Hematopoietic multipotent progenitor cell treated with erythropoietin and hydrocortisone succinate and interleukin-3 and kit ligand, for 15 days (in vitro differentiated cells): ENCODE data around the gene HFE.
A peak's percentile ranks its signal among the peaks of the same experiment; 100 is the strongest.
"Not testable (repeated sequence)": the region's sequence is repeated elsewhere in the genome, so short reads cannot be mapped to it uniquely, and the experiment has no call there.

Experiments used
- DNase-seq: peaks from one replicate; pipeline ENCODE4 v3.0.0-alpha.2; 2015; ENCODE audit warnings: low spot score

Gene HFE, protein sequence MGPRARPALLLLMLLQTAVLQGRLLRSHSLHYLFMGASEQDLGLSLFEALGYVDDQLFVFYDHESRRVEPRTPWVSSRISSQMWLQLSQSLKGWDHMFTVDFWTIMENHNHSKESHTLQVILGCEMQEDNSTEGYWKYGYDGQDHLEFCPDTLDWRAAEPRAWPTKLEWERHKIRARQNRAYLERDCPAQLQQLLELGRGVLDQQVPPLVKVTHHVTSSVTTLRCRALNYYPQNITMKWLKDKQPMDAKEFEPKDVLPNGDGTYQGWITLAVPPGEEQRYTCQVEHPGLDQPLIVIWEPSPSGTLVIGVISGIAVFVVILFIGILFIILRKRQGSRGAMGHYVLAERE

DNA sequence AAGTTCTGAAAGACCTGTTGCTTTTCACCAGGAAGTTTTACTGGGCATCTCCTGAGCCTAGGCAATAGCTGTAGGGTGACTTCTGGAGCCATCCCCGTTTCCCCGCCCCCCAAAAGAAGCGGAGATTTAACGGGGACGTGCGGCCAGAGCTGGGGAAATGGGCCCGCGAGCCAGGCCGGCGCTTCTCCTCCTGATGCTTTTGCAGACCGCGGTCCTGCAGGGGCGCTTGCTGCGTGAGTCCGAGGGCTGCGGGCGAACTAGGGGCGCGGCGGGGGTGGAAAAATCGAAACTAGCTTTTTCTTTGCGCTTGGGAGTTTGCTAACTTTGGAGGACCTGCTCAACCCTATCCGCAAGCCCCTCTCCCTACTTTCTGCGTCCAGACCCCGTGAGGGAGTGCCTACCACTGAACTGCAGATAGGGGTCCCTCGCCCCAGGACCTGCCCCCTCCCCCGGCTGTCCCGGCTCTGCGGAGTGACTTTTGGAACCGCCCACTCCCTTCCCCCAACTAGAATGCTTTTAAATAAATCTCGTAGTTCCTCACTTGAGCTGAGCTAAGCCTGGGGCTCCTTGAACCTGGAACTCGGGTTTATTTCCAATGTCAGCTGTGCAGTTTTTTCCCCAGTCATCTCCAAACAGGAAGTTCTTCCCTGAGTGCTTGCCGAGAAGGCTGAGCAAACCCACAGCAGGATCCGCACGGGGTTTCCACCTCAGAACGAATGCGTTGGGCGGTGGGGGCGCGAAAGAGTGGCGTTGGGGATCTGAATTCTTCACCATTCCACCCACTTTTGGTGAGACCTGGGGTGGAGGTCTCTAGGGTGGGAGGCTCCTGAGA, at the start of gene HFE:
Gene HFE (plus strand): TSS at position 146 of the 832 bp plus-strand sequence. CDS start 12 bp downstream, at position 158.
- DNase-seq, result no peak

DNA sequence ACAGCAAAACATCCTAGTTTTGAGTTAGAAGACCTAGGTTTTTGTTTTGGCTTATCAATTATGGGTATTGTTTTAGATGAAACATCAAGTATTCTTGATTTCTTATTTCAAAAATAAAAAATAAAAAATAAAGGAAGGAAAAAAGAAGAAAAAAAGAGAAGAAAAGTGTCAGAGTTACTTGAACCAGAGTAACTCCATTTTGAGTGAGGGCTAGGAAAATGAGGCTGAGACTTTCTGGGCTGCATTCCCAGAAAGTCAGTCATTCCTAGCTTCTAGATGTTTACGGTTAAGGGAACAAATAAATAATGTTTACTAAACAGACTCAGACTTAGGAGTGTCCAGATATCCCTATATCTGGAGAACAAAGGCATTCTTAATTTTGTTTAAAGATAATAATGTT, 45.3 kb upstream of the HFE start:
- no peak for DNase-seq

DNA sequence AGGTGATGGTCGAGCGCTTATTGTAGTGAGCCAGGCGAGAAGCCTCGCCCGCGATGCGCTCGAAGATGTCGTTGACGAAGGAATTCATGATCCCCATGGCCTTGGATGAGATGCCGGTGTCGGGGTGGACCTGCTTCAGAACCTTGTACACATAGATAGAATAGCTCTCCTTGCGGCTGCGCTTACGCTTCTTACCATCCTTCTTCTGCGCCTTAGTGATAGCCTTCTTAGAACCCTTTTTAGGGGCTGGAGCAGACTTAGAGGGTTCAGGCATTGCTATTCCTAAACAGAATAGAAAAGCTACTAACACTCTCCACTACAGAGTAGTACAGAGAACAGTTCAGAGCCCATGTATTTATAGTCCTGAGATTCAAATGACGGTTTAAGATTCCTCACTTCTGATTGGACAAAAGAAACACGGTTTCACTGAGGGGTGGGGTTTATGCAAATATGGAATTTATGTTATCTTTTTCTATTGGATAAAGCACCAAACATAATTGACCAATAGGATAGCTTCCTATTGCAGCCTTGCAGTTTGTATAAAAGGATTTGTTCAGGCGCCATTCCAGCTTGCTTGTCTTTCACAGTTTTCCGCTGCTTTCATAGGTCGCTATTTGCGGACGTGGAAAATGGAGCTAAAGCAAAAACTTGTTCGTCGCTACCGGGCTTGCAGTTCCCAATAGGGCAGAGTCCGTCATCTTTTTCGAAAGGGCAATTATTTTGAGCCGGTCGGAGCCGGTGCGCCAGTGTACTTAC, 43.7 kb upstream of the HFE start:
- DNase-seq, result peak; percentile 99

DNA sequence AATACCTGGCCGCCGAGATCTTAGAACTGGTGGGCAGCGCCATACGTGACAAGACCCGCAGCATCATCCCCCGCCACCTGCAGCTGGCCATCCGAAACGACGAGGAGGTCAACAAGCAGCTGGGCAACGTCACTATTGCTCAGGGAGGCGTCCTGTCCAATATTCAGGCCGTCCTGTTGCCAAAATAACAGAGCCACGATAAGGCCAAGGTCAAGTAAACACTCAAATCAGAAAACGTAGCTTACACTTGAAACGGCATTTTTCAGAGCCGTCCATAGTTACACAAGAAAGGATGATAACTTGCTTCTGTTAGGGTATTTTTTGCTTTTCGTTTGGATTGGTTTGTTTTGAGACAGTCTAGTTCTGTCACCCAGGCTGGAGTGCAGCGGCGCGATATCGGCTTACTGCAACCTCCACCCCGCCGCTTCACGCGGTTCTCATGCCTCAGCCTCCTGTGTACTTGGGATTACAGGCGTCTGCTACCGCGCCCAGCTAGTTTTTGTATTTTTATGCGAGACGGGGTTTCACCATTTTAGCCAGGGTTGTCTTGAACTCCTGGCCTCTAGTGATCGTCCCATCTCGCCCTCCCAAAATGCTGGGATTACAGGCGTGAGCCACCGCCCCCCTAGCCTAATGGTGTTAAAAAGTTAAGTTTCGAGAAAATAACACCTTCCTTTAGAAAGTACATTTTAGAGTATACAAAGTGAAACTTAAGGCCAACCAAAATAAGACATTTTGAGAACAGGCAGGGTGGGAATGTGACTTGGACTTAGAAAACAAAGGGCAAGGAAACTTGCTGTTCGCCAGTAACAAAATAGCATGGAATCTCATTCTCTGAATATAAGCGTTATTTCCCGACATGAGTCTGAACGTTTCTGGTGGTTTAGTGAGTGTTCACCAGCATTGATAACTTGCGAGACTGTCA, 42.8 kb upstream of the HFE start:
- DNase-seq, result peak; percentile 74

DNA sequence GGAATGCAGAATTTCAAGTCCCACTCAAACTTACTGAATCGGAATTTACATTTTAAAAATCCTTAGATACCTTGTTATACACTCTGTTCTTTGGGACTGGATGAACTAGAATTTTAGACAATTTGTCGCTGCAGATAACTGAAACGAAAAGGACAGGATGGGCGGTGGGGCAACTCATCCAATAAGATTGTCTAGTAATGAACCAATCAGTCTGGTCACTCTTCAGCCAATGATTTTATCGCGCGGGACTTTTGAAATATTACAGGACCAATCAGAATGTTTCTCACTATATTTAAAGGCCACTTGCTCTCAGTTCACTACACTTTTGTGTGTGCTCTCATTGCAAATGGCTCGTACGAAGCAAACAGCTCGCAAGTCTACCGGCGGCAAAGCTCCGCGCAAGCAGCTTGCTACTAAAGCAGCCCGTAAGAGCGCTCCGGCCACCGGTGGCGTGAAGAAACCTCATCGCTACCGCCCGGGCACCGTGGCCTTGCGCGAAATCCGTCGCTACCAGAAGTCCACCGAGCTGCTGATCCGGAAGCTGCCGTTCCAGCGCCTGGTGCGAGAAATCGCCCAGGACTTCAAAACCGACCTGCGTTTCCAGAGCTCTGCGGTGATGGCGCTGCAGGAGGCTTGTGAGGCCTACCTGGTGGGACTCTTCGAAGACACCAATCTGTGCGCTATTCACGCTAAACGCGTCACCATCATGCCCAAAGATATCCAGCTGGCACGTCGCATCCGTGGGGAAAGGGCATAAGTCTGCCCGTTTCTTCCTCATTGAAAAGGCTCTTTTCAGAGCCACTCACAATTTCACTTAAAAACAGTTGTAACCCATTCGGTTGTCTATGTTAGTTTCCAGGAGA, 41.9 kb upstream of the HFE start:
- peak; percentile 96 for DNase-seq

DNA sequence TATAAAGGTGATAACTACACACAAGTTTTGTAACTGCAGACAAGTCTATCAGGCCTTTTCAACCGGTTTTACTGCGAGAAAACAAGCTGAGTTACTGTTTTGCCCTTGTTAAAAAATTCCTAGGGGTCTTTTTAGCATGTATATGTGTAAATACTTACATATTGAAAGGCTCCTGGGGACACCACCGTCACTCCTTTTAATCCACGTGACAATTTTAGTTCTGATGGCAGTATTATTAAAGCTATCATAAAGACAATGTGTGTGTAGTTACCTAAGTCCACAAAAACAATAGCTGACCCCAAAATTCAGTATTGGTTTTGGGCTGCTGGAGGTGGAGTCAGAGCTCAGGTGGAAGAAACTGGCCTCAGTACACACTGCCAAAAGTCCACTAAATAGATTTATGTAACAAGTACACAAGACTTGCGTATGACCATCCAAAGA, 41.3 kb upstream of the HFE start:
- no peak for DNase-seq

DNA sequence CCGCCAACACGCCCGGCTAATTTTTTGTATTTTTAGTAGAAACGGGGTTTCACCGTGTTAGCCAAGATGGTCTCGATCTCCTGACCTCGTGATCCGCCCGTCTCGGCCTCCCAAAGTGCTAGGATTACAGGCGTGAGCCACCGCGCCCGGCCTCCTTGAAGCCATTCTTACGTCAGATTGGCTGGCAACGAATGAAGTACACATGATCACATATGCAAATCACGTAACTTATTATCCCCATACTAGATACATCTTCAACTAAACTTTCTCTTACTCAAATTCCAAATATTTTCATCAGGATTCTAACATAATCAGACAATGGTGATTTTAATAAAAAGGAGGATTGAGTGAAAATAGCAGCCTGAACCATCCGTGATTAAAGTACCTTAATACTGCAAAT, 39.9 kb upstream of the HFE start:
- DNase-seq, result not testable (repeated sequence)

DNA sequence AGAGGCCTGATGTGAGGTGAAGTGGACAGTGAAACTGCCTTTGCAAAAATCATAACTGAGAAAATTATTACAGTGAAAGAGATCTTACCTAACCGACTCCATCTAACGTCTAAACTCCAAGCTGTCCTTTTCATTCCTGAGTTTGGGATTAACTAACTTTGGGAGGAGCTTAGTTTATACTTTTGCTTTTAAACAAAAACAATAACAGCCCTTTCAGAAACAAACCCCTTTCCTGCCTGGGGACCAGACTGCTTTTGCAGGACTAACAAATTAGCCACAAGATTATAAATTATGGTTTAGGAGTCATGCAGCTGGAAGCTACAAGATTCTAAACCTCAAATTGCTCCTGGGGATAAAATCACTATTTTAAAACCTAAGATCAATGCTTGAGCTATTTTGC, 38.6 kb upstream of the HFE start:
- no peak for DNase-seq

DNA sequence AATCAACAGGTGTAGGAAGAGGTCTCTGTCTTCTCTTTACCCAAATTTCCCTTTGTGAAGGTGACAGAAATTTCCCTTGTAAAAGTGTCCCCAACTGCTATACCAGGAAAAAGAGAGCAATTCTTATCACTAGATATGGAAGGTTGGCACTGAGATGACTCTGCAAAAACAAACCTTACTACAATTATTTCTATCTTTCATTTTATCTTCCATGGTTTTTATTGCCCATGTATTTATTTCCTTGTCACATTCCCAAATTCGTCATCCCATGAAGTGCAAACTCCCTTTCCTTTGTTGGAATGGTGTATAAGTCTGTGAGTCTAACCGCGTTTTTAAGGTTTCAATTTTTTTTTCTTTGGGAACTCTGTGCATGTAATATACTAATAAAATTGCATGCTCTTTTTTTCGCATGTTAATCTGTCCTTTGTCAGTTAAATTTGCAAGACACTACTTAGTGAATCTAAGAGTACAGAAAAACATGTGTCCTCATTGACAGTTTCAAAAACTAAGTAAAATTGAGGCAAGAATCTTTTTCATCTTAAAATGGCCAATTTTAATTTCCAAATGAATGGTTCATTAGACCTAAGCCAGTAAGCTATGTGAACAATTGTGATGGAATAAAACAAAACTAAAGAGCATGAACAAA, 35.4 kb upstream of the HFE start:
- peak; percentile 45 for DNase-seq

DNA sequence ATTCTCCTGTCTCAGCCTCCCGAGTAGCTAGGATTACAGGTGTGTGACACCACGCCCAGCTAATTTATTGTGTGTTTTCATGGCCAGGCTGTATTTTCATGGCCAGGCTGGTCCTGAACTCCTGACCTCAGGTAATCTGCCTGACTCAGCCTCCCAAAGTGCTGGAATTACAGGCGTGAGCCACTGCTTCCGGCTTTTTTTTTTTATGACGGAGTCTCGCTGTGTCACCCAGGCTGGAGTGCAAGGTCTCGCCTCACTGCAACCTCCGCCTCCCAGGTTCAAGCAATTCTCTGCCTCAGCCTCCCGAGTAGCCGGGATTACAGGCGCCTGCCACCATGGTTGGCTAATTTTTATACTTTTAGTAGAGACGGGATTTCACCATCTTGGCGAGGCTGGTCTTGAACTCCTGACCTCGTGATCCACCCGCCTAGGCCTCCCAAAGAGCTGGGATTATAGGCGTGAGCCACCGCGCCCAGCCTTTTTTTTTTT, 34.4 kb upstream of the HFE start:
- DNase-seq, result not testable (repeated sequence)

DNA sequence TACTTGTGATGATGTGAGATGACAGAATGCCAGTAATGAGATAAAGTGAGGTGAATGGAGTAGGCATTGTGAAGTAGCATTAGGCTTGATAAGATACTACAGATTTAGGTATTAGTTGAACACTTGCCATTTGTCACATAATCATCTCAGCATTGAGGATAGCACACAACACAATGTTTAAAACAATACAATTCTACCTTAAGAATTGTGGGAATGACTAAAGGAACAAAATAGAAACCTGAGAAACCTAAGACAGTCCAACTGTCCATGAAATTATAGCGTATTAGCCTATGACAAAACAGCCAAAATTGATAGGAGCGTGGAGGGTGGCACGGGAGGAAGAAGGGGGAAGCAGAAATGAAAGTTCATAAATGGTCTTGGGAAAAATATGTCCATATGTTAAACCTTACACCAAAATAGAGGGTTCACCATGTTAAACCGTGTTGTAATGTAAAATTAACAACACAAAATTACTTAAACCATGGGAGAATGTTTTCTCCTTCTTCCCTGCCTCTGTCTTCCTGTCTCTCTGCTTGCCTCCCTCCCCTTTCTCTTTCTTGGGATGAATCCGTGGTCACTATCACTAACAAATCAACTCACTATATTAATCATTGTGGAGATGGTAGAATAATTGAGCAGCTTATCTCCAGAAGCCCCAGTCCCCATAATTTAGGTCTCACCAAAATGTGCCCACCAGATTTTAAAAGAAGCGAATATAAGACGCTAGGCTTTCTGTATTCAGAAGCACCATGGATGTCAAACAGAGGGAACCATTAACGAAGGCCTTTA, 33.0 kb upstream of the HFE start:
- peak; percentile 37 for DNase-seq

DNA sequence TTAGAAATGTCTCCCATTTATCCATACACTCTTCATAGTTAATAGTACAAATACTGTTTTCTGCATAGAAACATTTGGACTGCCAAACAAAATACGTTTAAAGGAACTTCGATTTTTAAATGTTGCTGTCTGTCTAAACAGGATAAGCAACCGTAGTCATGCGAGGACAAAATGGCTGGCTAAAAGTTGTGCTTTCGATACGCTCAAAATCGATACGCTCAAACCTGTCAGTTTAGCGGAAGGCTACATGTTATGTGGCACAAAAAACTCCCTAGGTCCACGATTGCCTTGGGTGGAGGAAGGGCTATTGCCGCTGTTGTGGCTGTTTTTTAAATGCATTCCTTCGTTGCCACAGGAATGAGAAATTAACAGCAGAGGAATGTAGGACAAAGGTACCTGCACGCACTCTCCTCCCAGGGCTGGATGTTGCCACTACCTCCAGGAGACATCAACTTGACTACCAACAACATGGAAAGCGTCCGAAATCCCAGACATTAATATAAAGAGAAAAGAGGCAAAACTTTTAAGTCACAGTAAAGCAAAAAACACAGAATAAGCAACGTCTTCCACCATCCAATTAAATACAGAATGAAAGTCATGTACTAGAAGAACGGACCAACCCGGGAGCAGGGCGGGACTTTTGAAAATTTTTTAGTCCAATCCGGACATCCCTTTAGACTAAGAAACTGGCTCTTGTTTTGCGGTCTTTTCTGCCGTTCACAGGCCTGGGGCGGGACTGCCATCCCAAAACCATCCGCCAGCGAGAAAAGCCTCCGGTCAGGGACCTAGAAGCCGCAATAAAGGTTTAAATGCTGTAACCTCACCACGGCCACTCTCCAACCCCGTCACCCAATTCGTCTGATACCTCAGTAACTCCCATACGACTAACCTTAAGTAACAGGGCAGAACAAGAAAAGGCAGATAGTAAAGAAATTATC, 32.2 kb upstream of the HFE start:
- DNase-seq, result peak; percentile 94

DNA sequence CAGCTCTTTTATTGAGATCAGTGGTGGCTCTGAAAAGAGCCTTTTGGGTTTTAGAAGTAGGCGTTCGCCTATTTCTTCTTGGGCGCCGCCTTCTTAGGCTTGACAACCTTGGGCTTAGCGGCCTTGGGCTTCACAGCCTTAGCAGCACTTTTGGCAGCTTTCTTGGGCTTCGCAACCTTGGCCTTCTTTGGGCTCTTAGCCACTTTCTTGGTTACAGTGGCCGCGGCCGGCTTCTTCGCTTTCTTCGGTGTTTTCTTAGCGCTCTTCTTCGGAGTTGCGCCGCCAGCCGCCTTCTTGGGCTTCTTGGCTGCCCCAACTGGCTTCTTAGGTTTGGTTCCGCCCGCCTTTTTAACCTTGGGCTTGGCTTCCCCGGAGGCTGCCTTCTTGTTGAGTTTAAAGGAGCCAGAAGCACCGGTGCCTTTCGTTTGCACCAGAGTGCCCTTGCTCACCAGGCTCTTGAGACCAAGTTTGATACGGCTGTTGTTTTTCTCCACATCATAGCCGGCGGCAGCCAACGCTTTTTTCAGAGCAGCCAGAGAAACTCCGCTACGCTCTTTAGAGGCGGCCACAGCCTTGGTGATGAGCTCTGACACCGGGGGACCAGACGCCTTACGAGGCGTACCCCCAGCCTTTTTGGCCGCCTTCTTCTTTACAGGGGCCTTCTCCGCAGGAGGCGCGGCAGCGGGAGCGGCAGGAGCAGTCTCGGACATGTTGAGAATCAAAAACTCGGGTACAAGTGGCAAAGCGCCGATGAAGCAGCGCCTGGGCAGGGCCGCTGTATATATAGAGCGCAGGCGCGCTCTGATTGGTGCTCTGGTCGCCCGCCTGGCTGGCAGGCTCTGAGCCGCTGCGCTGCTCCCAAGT, 31.3 kb upstream of the HFE start:
- DNase-seq, result peak; percentile 91

DNA sequence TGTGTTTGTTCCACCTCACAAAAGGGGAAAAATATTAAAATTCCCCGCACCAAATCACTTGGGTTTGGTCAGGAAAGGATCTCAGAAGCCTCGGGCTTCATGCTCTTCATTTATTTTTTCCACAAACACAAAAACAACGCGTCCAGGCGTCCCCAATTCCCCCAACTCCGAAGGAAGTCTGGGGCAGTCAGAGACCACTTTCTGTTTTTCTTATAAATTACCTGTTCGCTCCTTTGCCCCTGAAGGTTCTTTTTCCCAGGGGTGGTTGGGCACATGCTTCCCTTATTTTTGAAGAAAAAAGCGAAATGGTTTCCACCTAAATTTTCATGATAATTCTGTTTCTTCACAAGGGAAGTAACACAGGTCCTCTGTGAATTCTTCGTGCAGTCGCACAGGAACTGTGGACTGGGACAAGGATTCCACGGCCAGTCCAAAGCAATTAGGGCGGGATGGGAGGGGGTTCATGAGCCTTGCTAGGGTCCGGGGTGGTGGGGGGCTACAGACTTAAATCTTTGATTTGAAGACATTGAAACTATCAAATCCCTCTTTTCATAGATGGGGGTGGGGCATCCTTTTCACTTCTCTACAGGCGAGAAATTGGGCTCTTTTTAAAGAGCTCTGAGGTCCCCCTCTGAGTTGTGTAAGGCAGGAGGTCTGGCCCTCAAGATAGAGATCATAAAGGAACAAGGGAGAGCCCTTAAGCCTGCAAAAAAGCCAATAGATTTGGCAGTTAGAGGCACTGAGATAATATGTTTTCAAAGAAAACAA, 30.5 kb upstream of the HFE start:
- peak; percentile 65 for DNase-seq

DNA sequence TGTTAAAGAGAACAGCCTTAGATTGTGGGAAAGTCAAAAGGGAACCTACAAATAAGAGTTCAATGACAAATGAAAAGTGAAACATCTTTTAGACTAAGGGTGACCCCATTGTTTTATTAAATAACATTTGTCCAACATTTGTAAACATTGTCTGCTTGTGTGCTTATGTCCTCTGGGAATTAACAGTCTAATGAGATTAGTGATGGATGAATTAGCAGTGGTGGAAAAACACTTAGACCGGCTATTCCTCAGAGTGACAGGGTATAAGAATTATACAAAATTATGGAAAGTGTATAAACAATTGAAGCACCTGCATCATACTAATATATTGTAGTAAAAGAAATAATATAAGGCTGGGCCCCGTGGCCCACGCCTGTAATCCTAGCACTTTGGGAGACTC, 29.3 kb upstream of the HFE start:
- DNase-seq, result no peak

DNA sequence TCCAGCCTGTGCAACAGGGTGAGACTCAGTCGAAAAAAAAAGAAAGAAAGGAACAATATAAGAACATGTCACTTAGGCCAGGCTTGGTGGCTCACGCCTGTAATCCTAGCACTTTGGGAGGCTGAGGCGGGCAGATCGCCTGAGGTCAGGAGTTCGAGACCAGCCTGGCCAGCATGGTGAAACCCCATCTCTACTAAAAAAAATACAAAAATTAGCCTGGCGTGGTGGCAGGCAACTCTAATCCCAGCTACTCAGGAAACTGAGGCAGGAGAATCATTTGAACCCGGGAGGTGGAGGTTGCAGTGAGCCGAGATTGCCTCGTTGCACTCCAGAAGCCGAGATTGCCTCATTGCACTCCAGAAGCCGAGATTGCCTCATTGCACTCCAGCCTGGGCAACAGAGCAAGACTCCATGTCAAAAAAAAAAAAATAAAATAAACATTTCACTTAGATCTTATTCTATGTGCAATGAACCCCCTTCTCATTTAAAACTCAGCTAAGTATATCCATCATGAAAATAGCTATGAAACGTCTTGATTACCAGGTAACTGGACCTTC, 28.7 kb upstream of the HFE start:
- DNase-seq, result not testable (repeated sequence)
